GM18868 (cell line): ENCODE measurements around the gene NOX3.
"Not testable (repeated sequence)": the region's sequence is repeated elsewhere in the genome, so short reads cannot be mapped to it uniquely, and the experiment has no call there.

Experiments used
- ATAC-seq: cut with Tn5 transposase; IDR thresholded peaks from one replicate; pipeline ENCODE4 v1.9.1; 2021; ENCODE audit warnings: mild to moderate bottlenecking, moderate library complexity; ENCODE audit not compliant: unreplicated experiment

Gene NOX3, protein sequence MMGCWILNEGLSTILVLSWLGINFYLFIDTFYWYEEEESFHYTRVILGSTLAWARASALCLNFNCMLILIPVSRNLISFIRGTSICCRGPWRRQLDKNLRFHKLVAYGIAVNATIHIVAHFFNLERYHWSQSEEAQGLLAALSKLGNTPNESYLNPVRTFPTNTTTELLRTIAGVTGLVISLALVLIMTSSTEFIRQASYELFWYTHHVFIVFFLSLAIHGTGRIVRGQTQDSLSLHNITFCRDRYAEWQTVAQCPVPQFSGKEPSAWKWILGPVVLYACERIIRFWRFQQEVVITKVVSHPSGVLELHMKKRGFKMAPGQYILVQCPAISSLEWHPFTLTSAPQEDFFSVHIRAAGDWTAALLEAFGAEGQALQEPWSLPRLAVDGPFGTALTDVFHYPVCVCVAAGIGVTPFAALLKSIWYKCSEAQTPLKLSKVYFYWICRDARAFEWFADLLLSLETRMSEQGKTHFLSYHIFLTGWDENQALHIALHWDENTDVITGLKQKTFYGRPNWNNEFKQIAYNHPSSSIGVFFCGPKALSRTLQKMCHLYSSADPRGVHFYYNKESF

DNA sequence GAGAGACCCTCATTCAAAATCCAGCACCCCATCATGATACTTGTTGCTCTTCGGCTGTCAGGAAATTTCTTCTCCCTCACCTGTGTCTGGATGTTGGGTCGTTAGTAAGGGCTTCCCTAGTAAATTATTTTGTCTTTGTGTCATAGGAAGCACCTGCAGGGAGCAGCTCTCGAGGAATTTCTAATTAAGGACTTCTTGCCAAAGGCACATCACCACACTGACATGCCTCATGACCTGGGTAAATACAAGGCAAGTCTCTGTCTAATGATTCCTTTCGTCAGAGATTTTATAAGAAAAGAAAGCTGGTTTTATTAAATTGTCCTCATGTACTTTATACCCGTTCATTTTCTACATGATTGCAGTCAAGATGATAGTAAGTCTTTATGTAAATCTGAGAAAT, at the start of gene NOX3:
NOX3 (minus strand) TSS at position 74 of the 400 bp plus-strand sequence; CDS start at position 35, 39 bp downstream.
- no peak for ATAC-seq

DNA sequence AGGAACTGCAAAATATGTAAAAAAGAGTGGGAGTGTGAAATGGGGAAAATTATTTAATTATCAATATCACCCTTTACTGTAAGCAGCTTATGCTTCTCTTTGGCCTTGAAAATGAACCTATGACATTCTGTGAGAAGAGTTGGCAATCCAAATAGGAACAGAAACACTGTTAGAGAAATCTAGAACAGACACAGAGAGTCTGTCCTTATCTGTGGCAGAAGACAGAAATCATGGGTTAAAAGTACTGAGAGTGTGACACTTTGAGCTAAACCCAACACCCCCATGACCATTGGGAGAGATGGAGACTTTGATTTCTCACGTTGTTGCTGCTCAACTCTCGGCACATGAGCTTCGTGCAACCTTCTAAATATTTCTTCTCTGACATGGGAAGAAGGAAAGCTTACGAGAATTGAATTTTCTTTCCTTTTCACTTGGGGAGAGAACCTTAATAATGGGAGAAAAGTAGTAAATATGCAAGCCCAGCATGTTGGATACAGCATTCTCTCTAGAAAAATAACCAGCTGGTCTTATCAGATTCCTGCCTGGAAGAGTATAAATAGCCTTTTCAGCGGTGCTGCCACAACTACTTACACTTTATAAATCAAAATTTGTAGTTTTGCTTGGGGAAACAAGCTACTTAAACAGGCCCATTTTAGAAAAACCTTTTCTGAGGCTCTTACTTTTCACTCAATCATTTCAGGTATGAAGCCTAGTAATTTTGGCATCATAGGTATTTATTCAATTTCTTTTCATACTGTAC, 49.4 kb upstream of the NOX3 start:
- no peak for ATAC-seq

DNA sequence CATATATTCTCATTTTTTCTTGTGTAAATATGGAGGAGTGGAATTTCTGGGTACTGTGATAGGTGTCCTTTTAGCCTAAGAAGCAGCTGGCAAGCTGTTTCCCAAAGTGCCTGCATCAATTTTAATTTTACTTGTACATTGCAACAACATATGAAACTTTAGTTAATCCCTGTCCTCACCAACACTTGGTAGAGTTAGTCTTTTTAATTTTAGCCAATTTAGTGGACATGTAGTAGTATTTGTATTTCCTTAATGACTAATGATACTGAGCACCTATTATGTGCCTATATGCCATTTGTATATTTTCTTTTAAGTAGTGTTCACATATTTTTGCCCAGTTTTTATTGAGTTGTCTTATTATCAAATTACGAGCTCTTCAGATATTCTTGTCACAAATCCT, 46.8 kb upstream of the NOX3 start:
- no peak for ATAC-seq

DNA sequence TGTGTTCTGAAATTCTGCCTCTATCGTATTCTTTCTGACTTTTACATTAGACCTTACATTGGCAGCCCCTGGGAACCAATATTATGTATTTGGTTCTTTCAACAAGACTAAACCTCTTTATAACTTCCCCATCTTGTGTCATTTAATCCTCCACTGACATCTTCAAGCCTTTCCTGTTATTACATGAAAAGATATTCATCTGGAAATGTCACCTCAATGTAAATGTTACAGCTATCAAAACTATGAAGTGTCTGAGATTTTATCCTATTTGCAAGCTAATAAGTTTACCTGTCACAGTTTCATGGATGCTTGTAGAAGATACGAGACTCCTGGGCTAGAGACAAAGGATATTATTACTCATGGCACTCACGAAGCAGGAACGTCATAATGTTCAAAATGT, 43.9 kb upstream of the NOX3 start:
- no peak for ATAC-seq

DNA sequence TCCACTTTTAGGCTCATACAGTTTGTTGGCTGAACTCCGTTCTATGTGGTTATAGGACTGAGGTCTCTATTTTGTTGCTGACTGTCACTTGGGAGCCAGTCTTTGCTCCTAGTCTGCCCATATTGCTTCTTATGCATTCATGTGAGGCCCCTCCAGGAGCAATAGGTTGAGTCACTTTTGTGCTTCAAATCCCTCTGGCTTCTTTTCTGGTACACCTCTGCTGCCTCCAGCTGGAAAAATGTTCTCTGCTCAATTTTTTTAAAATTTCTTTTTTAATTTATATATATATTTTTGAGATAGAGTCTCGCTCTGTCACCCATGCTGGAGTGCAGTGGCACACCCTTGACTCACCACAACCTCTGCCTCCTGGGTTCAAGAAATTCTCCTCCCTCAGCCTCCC, 42.7 kb upstream of the NOX3 start:
- no peak for ATAC-seq

DNA sequence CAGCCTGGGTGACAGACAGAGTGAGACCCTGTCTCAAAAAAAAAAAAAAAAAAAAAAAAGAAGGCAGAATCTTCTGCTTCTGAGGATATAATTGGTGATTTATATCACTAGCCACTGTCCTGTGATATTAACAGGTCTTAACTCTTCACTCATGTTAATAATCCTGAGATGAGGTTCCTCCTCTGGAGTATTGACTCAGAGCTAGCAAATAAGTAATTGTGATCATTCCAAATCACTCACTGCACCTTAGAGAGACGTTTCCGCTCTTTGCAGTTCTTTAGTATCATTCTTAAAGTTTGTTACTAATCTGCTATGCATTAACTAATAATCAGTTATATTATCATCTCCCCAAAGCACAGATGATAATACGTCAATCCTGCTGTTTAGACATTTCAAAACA, 41.6 kb upstream of the NOX3 start:
- ATAC-seq: no peak

DNA sequence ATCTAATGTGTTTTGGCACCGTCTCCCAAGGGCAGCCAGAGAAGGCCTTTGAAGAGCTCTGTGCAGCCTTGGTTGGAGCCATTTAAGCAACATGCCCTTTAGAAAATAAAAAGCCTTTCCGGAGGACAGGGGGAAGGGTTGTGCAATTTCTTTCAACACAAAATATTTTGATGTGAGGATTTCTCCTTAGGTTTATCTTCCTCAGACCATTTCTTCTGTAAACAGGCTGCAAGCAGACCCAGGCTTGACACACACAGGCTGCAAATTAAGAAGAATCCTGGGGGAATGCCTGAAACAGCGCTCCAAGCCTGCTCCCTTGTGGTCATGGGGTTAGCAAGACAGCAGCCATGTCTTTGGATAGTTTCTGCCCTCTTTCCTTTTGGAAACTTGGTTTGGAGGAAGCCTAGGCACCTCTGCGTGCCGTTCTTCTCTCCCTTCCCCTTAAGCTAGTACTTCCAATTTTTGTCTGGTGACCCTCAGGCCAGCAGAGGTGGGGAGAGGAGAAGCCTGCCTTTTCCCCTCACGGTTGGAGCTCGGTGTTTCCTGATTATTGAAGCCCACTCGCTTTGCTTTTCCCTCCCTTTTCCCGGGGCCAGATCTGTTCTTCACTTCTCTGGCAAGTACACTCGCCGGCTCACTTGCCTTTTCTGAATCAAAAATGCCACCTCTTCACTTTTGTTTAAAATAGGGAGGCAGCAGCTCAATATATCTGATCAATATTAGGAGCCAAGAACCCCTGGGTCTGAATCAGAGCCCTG, 39.6 kb upstream of the NOX3 start:
- no peak for ATAC-seq

DNA sequence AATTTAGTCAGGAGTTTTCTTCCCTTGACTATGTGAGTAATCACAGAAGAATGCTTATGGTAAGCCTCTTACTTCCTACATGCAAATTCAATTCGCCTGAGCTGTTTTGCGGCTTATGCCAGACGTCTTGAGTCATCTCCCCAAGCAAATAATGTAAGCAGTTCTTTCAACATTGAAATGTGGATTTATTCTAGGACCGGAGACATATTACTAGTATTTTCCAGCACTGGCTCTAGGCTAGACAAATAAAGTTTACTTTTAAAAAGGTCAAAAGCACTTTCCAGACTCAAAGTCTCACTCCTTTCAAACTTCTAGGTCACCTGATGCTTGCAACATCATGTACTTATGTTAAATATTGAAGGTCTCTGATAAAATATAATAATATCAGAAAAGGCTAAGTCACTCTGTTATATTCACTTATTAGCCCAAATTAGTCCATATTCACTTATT, 38.1 kb upstream of the NOX3 start:
- ATAC-seq: peak; percentile 97

DNA sequence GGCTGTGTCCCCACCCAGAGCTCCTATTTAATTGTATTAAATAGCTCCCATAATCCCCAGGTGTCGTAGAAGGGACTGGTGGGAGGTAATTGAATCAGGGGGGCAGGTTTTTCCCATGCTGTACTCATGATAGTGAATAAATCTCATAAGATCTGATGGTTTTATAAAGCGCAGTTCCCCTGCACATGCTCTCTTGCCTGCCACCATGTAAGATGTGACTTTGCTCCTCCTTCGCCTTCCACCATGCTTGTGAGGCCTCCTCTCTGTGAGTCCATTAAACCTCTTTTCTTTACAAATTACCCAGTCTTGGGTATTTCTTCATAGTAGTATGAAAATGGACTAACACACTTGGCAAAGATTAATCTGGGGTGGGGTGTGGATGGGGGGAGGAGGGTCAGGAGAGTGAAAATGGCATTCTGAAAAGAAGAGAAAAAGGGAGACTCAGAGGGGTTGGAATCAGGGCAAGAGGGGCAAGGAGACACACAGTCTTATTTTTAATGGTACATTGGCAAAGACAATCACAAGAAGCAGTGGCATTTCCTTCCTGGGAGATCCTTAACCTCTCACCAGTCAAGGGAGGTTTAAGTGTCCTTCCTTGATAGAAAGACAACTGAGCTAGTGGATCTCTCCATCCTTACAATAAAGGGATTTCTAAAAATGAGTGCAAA, 37.5 kb upstream of the NOX3 start:
- ATAC-seq: peak; percentile 27

DNA sequence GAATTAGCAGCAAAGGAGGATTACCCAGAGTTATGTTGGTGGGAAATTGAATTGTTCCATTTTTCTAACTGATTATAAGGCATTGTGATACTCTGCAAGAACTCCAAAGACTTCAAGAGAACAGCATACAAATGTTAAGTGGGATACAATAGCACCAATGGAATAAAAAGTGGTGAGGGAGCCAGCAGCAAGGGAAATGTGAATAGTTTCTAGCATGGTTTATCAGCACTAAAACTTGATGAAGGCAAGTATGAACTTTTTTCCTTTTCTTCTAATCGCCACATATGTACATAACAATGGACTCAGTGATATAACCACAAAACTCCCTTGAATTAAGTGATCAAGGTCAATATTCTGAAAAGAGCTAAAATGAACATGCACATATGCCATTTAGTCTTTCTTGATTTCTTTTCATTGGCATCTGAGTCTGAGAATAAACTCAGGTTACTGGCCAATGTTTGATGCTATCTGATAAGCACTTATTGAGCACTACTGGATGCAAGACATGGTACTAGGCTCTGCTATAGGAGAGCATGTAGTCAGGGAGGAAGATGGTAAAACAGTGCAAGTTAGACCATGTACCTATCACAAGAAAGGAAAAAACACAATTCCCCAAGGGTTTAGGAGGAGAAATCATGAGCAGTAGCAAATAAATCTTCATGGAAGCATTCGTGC, 36.6 kb upstream of the NOX3 start:
- no peak for ATAC-seq

DNA sequence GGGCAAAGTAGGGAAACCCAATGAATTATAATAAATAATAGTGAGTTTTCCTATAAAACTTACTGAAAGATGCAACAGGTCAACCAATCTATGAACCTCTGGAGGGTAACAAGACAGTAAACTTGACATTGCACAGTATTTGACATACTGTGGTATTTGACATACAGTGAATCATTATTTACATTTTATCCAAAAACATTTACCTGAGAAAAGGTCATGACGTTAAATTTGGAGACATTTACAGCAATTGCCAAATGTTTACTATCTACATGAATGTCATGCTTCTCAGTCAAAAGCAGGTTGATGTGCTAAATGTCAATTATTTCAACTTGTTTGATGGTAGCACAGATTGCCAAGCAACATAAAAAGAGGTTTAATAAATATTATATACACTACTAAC, 35.8 kb upstream of the NOX3 start:
- no peak for ATAC-seq

DNA sequence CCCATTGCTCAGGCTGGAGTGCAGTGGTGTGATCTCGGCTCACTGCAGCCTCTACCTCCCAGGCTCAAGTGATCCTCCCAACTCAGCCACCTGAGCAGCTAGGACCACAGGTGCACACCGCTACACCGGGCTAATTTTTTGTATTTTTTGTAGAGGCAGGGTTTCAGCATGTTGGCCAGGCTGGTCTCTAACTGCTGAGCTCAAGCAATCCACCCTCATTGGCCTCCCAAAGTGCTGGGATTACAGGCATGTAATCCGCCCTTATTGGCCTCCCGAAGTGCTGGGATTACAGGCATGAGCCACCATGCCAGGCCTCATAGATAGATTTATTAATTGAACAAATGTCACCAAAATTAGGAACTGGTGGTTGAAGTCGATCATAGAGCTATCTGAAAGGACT, 32.6 kb upstream of the NOX3 start:
- not testable (repeated sequence) for ATAC-seq

DNA sequence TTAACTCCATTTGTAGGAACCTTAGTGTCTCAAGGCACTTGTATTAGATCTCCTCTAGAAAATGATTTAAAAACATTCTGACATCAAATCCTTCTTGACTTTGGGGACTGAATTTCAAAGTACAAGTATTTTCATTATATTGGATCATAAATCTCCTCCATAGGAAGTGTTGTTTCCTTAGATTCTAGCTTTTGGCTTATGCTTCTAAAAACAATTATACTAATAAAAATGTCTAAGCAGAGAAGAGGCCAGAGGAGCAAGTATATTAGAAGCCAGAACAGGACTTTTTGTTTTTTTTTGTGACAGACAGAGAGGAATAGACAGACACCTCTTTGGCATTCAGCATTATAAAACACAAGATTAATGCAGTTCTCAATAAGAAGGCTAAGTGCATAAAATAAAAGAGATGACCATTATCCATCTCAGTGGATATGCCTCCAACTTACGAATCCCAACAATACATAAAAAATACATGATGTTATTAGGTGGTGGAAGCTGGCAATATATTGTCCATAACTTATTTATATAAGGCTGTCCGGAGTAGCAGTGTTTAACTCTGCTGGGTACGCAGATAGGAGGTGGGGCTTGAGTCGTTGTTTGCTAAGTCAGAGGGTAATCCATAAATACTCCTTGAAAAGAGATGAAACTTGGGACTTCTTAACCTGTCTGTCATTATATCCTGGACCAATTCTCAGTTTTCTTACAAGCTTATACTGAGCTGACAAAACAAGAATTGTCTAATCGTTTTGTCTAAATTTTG, 31.9 kb upstream of the NOX3 start:
- no peak for ATAC-seq

DNA sequence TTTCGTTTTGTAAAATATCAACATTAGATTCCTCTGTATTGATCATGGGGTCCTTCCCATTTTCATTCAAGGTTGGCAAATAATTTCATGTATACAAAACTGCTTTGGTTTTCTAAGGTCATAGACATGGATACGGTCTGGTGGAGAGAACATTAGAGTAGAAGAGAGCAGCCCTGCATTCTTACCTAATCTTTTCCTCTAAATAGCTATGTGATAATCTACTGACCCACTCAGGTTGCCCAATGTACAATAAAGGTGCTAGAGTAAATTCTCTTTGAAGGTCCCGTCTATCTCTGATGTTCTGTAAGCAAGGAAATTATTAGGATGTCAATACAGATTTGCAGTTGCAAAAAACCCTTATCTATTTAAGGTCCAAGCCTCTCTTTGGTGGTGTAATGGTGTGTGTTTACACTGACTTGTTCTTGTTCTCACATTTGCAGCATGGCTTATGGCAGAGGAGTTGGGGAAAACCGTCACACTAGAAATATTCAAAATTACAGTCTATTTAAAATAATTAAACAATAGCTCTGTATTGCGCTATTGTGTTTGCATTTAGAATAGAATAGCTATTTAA, 31.2 kb upstream of the NOX3 start:
- no peak for ATAC-seq

DNA sequence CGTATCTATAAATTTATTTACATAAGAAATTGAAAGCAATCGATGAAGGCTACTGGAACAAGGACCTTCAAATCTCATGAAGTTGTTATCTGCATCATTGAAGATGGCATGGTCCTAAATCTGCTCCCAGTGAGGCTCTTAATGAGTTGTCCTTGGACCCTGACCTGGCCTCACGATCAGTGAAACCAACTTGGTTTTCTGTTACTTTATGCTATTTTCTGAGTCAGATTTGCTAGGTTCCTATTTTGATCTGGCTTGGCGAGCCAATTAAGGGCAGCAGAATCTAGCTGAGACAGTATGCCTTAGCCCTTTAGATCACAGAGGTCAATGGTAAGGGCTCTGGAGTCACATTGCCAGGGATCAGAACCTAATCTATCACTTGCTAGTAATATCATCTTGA, 30.1 kb upstream of the NOX3 start:
- no peak for ATAC-seq

DNA sequence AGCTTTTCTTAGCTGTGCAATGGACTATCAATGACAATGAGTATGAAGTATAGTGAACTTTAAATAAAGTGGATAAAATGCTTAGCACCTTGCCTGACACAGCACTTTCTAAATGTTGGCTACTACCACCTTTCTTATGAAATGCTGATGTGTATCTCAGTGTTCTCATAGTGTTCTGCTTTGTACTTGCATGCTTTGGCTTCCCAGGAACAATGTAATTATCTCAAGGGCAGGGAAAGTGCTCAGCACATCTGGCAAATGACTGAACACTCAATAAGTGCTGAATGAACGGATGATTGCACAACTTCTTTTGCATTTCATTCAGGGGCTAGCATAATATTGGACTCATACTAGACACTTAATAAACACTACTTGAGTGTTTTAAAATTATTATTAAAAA, 28.2 kb upstream of the NOX3 start:
- ATAC-seq: no peak

DNA sequence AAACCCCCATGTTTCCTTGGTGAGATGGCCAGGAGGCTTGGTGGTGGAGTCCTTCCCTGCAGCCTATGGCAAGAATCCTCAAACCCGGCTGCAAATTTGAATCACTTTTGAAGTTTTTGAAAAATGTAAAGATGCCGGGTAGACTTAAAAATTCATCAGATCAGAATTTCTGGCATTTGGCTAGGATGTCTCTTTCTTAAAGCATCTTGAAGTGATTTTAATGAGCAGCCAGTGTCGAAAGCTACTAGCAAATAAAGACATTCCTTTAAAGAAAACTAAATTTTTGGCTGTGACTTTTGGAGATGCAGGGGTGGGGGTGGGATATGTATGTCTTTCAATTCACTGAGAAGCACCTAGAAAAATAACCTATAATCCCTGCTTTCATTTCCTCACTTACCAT, 25.6 kb upstream of the NOX3 start:
- ATAC-seq: no peak

DNA sequence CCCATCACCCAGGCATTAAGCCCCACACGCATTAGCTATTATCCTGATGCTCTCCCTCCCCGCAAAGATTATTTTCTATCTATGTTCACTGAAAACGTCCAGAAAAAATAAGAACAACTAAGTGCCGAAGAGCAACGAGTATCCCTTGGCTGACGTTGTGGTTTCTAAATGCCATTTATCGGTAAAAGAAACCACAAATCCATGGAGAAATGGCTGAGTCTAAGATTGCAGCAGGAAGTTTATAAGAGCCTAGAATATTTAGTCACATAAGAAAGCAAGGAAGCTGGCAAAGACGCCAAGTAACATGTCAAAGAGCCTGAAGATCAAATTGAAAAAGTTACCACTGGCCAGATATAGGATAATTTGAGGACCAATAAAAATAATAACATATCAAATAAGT, 18.1 kb upstream of the NOX3 start:
- ATAC-seq: no peak

DNA sequence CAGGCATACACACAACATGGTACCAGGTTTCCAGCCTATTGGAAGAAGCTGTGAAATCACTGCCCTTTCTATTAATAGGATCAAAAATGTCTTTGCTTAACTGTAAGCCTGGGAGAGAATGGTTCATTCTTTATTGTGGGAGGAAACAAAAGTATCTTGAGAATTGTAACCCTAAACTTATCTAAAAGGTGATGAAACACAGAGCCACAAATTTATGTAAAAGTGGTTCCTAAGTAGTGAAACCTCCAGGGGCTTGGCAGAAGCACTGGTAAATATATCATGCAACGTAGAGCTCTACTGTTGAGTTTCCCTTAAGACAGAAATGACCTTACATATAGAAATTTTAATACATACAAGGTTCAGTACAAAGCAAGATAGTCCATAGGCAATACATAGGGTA, 17.2 kb upstream of the NOX3 start:
- no peak for ATAC-seq
